ENCODE measurements around the gene GALNT3.

- TF ChIP-seq CTCF (IDR thresholded peaks at IDR 0.05) (no peak), POLR2AphosphoS5 (IDR thresholded peaks at IDR 0.05; ENCODE audit: low read depth, low read length) (no peak), RCOR1 (IDR thresholded peaks at IDR 0.05; ENCODE audit: low read length) (no peak), MAX (IDR thresholded peaks at IDR 0.05; ENCODE audit: low read depth) (no peak), SIN3A (IDR thresholded peaks at IDR 0.05; ENCODE audit: borderline replicate concordance, low read depth, low read length) (no peak), USF2 (IDR thresholded peaks at IDR 0.05; ENCODE audit: borderline replicate concordance, low read depth, low read length) (no peak), EP300 (IDR thresholded peaks at IDR 0.05; ENCODE audit: borderline replicate concordance in 1 of 2, low read depth in 1 of 2, low read length in 1 of 2) (no peak), YY1 (IDR thresholded peaks at IDR 0.05; ENCODE audit: low read depth) (no peak), ZBTB33 (IDR thresholded peaks at IDR 0.05; ENCODE audit: borderline replicate concordance, low read depth) (no peak), GABPA (IDR thresholded peaks at IDR 0.05; ENCODE audit: low read depth) (no peak), JUND (IDR thresholded peaks at IDR 0.05) (no peak)
These were observed 18.0 kb downstream of the GALNT3 start for GRCh38 chr2:165776013-165776412.
